Activated gamma-delta T cell (primary cell): Measurements from ENCODE around the gene MYCBP2.
"Not testable (repeated sequence)": the region's sequence is repeated elsewhere in the genome, so short reads cannot be mapped to it uniquely, and the experiment has no call there.

Experiments used
- DNase-seq: peaks from one replicate; lab custom pipeline; 2025; lab: John Stamatoyannopoulos, UW

MYCBP2 gene

GRCh38 chr13:77335543-77335942 lies 8.6 kb upstream of the MYCBP2 start:
- no peak for DNase-seq

- DNase-seq, result no peak
Observed at GRCh38 chr13:77333594-77333993, 6.7 kb upstream of the MYCBP2 start.

GRCh38 chr13:77331421-77331820 lies 4.5 kb upstream of the MYCBP2 start:
- no peak for DNase-seq

- DNase-seq, result no peak
Observed at GRCh38 chr13:77329911-77330584, 3.2 kb upstream of the MYCBP2 start.

- peak; percentile 71 for DNase-seq
Observed at GRCh38 chr13:77329133-77329910, 2.4 kb upstream of the MYCBP2 start.

- no peak for DNase-seq
Observed at GRCh38 chr13:77328819-77329132, 1.9 kb upstream of the MYCBP2 start.

GRCh38 chr13:77325371-77325980 lies 1.4 kb downstream of the MYCBP2 start:
- no peak for DNase-seq

- no peak for DNase-seq
Observed at GRCh38 chr13:77323858-77324257, 3.0 kb downstream of the MYCBP2 start.

GRCh38 chr13:77319536-77319935 lies 7.4 kb downstream of the MYCBP2 start:
- DNase-seq, result no peak

GRCh38 chr13:77318741-77319140 lies 8.2 kb downstream of the MYCBP2 start:
- no peak for DNase-seq

- DNase-seq, result no peak
Observed at GRCh38 chr13:77316430-77316829, 10.5 kb downstream of the MYCBP2 start.

GRCh38 chr13:77315509-77315908 lies 11.4 kb downstream of the MYCBP2 start:
- DNase-seq, result not testable (repeated sequence)

- DNase-seq, result no peak
Observed at GRCh38 chr13:77313923-77314322, 13.0 kb downstream of the MYCBP2 start.

GRCh38 chr13:77312311-77312710 lies 14.6 kb downstream of the MYCBP2 start:
- no peak for DNase-seq

- no peak for DNase-seq
Observed at GRCh38 chr13:77310579-77311279, 16.2 kb downstream of the MYCBP2 start.

GRCh38 chr13:77310161-77310560 lies 16.7 kb downstream of the MYCBP2 start:
- no peak for DNase-seq

GRCh38 chr13:77309254-77309653 lies 17.6 kb downstream of the MYCBP2 start:
- DNase-seq, result no peak

- no peak for DNase-seq
Observed at GRCh38 chr13:77306458-77306857, 20.4 kb downstream of the MYCBP2 start.

GRCh38 chr13:77305266-77305665 lies 21.6 kb downstream of the MYCBP2 start:
- DNase-seq, result no peak

- DNase-seq, result no peak
Observed at GRCh38 chr13:77300176-77301037, 26.5 kb downstream of the MYCBP2 start.

- no peak for DNase-seq
Observed at GRCh38 chr13:77299587-77299986, 27.3 kb downstream of the MYCBP2 start.

- no peak for DNase-seq
Observed at GRCh38 chr13:77298426-77298825, 28.5 kb downstream of the MYCBP2 start.
